Left renal pelvis (tissue), 4 donors: ENCODE measurements around the gene SNTB2. TPM values are rescaled to one million over a fixed set of nuclear protein-coding genes. Genes with fewer than 3 reads are reported as not detected.
A peak's percentile ranks its signal among the peaks of the same experiment; 100 is the strongest.
"Not testable (repeated sequence)": the region's sequence is repeated elsewhere in the genome, so short reads cannot be mapped to it uniquely, and the experiment has no call there.

Experiments
- DNase-seq, 4 donors: peaks; one replicate each; pipeline ENCODE4 v3.0.0-alpha.2; 2013; ENCODE audit warnings: low read depth in 4 of 4, low spot score in 3 of 4
- polyA plus RNA-seq, 4 donors: library from polyadenylated mRNA; unstranded; fragments of 120-200 nt; gene quantifications; one replicate each; pipeline ENCODE4 v1.2.1, GENCODE V29; 2013; ENCODE audit not compliant: insufficient read length in 4 of 4

SNTB2 gene
- polyA plus RNA-seq, 4 donors = 12.6 to 23.8 (median 13.2) TPM

- DNase-seq = no peak
These were observed 90.4 kb downstream of the SNTB2 start for GRCh38 chr16:69277413-69277812.

GRCh38 chr16:69283851-69284250, 96.9 kb downstream of the SNTB2 start:
- no peak for DNase-seq

GRCh38 chr16:69285240-69285639, 98.3 kb downstream of the SNTB2 start:
- no peak for DNase-seq

GRCh38 chr16:69286941-69287713, 100.2 kb downstream of the SNTB2 start:
- DNase-seq = peak in 2 of 4 donors; percentile 39 to 43

- not testable (repeated sequence) for DNase-seq
These were observed 104.7 kb downstream of the SNTB2 start for GRCh38 chr16:69291657-69292056.

GRCh38 chr16:69293401-69293800, 106.4 kb downstream of the SNTB2 start:
- DNase-seq = no peak

- DNase-seq = no peak
These were observed 107.1 kb downstream of the SNTB2 start for GRCh38 chr16:69294051-69294450.

- not testable (repeated sequence) for DNase-seq
These were observed 109.8 kb downstream of the SNTB2 start for GRCh38 chr16:69296771-69297170.

GRCh38 chr16:69298261-69298660, 111.3 kb downstream of the SNTB2 start:
- no peak for DNase-seq

GRCh38 chr16:69301187-69301586, 114.2 kb downstream of the SNTB2 start:
- no peak for DNase-seq

GRCh38 chr16:69301861-69302260, 114.9 kb downstream of the SNTB2 start:
- DNase-seq = no peak

GRCh38 chr16:69302301-69302700, 115.3 kb downstream of the SNTB2 start:
- no peak for DNase-seq

GRCh38 chr16:69306031-69306430, 119.1 kb downstream of the SNTB2 start:
- DNase-seq = no peak

- DNase-seq = no peak
These were observed 120.1 kb downstream of the SNTB2 start for GRCh38 chr16:69307091-69307490.

GRCh38 chr16:69307856-69308255, 120.9 kb downstream of the SNTB2 start:
- DNase-seq = no peak

- no peak for DNase-seq
These were observed 122.4 kb downstream of the SNTB2 start for GRCh38 chr16:69309316-69309715.

GRCh38 chr16:69310653-69311532, 123.9 kb downstream of the SNTB2 start, which contains the start of gene VPS4A:
VPS4A (plus strand) TSS chr16:69311350; CDS start chr16:69311512, 162 bp downstream.
- peak; percentile 87 to 94 (median 90) for DNase-seq

- DNase-seq = no peak
These were observed 124.8 kb downstream of the SNTB2 start for GRCh38 chr16:69311533-69312387.

GRCh38 chr16:69313469-69313868, 126.5 kb downstream of the SNTB2 start:
- DNase-seq = no peak

- no peak for DNase-seq
These were observed 127.6 kb downstream of the SNTB2 start for GRCh38 chr16:69314534-69314933.
